H1 (cell line): ENCODE measurements around the gene CRHR1. TPM values are rescaled to one million over a fixed set of nuclear protein-coding genes. Genes with fewer than 3 reads are reported as not detected.

Experiments
- CTCF ChIA-PET: fragments of 300-600 bp; sonication (Branson Sonifier 250); formaldehyde crosslinking; loops from one replicate; lab custom pipeline; 2021; ENCODE audit not compliant: partially characterized antibody; lab: Charles Lee
- POLR2A ChIA-PET: fragments of 300-600 bp; sonication (Branson Sonifier 250); formaldehyde crosslinking; loops from one replicate; lab custom pipeline; 2021; ENCODE audit warnings: inconsistent platforms; ENCODE audit not compliant: partially characterized antibody; lab: Charles Lee
- DNase-seq, 2 experiments: peaks; one replicate each; pipeline versions ENCODE4 v3.0.0 to v3.0.0-alpha.2; 2010 to 2022; ENCODE audit warnings: low spot score in 2 of 2, low read depth in 1 of 2, mixed read lengths in 1 of 2
- FAIRE-seq: peaks from 2 replicates; lab custom pipeline; 2011; peaks lifted over from hg19 to GRCh38; lab: Jason Lieb, UNC
- H2AFZ ChIP-seq: 2 replicates; pipeline ENCODE4 v1.8.1; 2012; ENCODE audit warnings: low read length, inconsistent platforms
- H2AK5ac ChIP-seq: 2 replicates; pipeline ENCODE4 v1.6.1; 2013; ENCODE audit warnings: low read depth, low read length
- H2BK120ac ChIP-seq: replicated peaks from 2 replicates; pipeline ENCODE3; 2013; ENCODE audit warnings: low read depth, low read length, inconsistent platforms
- H2BK12ac ChIP-seq: 2 replicates; pipeline ENCODE4 v1.6.1; 2013; ENCODE audit warnings: low read depth, low read length
- H2BK15ac ChIP-seq: 2 replicates; pipeline ENCODE4 v1.6.1; 2013; ENCODE audit warnings: low read length
- H2BK20ac ChIP-seq: 2 replicates; pipeline ENCODE4 v1.6.1; 2013; ENCODE audit warnings: low read length
- H2BK5ac ChIP-seq: 2 replicates; pipeline ENCODE4 v1.6.1; 2013; ENCODE audit warnings: low read depth, low read length
- H3K14ac ChIP-seq: 2 replicates; pipeline ENCODE4 v1.6.1; 2013; ENCODE audit warnings: inconsistent platforms; ENCODE audit not compliant: insufficient read length
- H3K18ac ChIP-seq: 2 replicates; pipeline ENCODE4 v1.6.1; 2013; ENCODE audit warnings: low read length; ENCODE audit errors: extremely low read depth
- H3K23ac ChIP-seq: 2 replicates; pipeline ENCODE4 v1.6.1; 2013; ENCODE audit warnings: inconsistent platforms; ENCODE audit not compliant: insufficient read length
- H3K23me2 ChIP-seq: 2 replicates; pipeline ENCODE4 v1.6.1; 2013; ENCODE audit warnings: low read depth, low read length
- H3K27ac ChIP-seq: 2 replicates; pipeline ENCODE4 v1.6.1; 2011; ENCODE audit warnings: low read depth, low read length, inconsistent platforms
- H3K27me3 ChIP-seq, 4 experiments: replicated peaks in 1 of 4; 1 replicate in 1 of 4; 2 replicates in 3 of 4; pipeline versions ENCODE4 v1.6.1 to v1.8.1; 2011 to 2013; ENCODE audit warnings: low read length in 3 of 4, mild to moderate bottlenecking in 3 of 4, inconsistent platforms in 2 of 4, mixed read lengths in 2 of 4, moderate library complexity in 1 of 4; ENCODE audit not compliant: control insufficient read depth in 3 of 4, insufficient read depth in 3 of 4; ENCODE audit errors: extremely low read depth in 1 of 4
- H3K36me3 ChIP-seq, 4 experiments: 2 replicates each; pipeline versions ENCODE4 v1.6.1 to v1.8.1; 2011 to 2013; ENCODE audit warnings: mild to moderate bottlenecking in 4 of 4, low read length in 3 of 4, moderate library complexity in 2 of 4, control low read depth in 1 of 4, inconsistent platforms in 1 of 4; ENCODE audit not compliant: insufficient read depth in 4 of 4, control insufficient read depth in 2 of 4
- H3K4ac ChIP-seq: replicated peaks from 2 replicates; pipeline ENCODE3; 2013; ENCODE audit warnings: low read length, low read depth, mixed read lengths, inconsistent platforms; ENCODE audit not compliant: insufficient read length
- H3K4me1 ChIP-seq, 4 experiments: replicated peaks in 1 of 4; 1 replicate in 1 of 4; 2 replicates in 3 of 4; pipeline versions ENCODE4 v1.6.1 to v1.8.1; 2011 to 2013; ENCODE audit warnings: low read length in 3 of 4, inconsistent platforms in 2 of 4, mixed read lengths in 1 of 4; ENCODE audit not compliant: insufficient read depth in 4 of 4, control insufficient read depth in 3 of 4
- H3K4me2 ChIP-seq, 2 experiments: 2 replicates each; pipeline versions ENCODE4 v1.6.1 to v1.8.1; 2011 to 2013; ENCODE audit warnings: low read depth in 2 of 2, low read length in 2 of 2, control low read depth in 1 of 2, inconsistent platforms in 1 of 2, mild to moderate bottlenecking in 1 of 2; ENCODE audit not compliant: insufficient read depth in 1 of 2
- H3K4me3 ChIP-seq, 4 experiments: fragments of 200-600, 300-600 bp in 1 of 4; sonication (generic), shearing (Covaris generic), sonication (Bioruptor Twin) in 1 of 4; 2 replicates each; pipeline versions ENCODE4 v1.5.1 to v1.8.1; 2011 to 2016; ENCODE audit warnings: low read length in 4 of 4, low read depth in 3 of 4, control low read depth in 2 of 4, inconsistent platforms in 2 of 4, mild to moderate bottlenecking in 2 of 4, mixed read lengths in 1 of 4, moderate library complexity in 1 of 4; ENCODE audit not compliant: insufficient read depth in 2 of 4; ENCODE audit errors: extremely low read depth in 1 of 4
- H3K56ac ChIP-seq: replicated peaks from 2 replicates; pipeline ENCODE3; 2013; ENCODE audit warnings: low read depth, mild to moderate bottlenecking, mixed read lengths, low read length, inconsistent platforms; ENCODE audit not compliant: insufficient read length
- H3K79me1 ChIP-seq: 2 replicates; pipeline ENCODE4 v1.6.1; 2013; ENCODE audit warnings: low read depth, low read length, control low read depth
- H3K79me2 ChIP-seq, 2 experiments: 2 replicates each; pipeline versions ENCODE4 v1.6.1 to v1.8.1; 2012 to 2013; ENCODE audit warnings: low read length in 2 of 2, mild to moderate bottlenecking in 2 of 2, inconsistent platforms in 1 of 2; ENCODE audit not compliant: insufficient read depth in 2 of 2, control insufficient read depth in 1 of 2
- H3K9ac ChIP-seq, 4 experiments: replicated peaks in 1 of 4; 1 replicate in 1 of 4; 2 replicates in 3 of 4; pipeline versions ENCODE4 v1.6.1 to v1.8.1; 2011 to 2013; ENCODE audit warnings: low read depth in 3 of 4, low read length in 3 of 4, control low read depth in 2 of 4, mild to moderate bottlenecking in 2 of 4, moderate library complexity in 2 of 4, inconsistent platforms in 1 of 4; ENCODE audit errors: extremely low read depth in 1 of 4
- H3K9me3 ChIP-seq, 2 experiments: 2 replicates each; pipeline versions ENCODE4 v1.6.1 to v1.8.1; 2012 to 2013; ENCODE audit warnings: mild to moderate bottlenecking in 2 of 2, moderate library complexity in 2 of 2, control low read depth in 1 of 2, inconsistent platforms in 1 of 2, low read depth in 1 of 2, low read length in 1 of 2, mixed read lengths in 1 of 2; ENCODE audit not compliant: insufficient read depth in 2 of 2
- H4K20me1 ChIP-seq, 2 experiments: replicated peaks in 1 of 2; 2 replicates each; pipeline versions ENCODE3 to v1.8.1; 2011 to 2013; ENCODE audit warnings: inconsistent platforms in 2 of 2, low read length in 2 of 2, mild to moderate bottlenecking in 1 of 2; ENCODE audit not compliant: insufficient read depth in 2 of 2, control insufficient read depth in 1 of 2
- H4K5ac ChIP-seq: 2 replicates; pipeline ENCODE4 v1.6.1; 2013; ENCODE audit warnings: low read length, low read depth, mixed read lengths, inconsistent platforms; ENCODE audit not compliant: insufficient read length
- H4K8ac ChIP-seq: 2 replicates; pipeline ENCODE4 v1.8.0; 2013; ENCODE audit warnings: mild to moderate bottlenecking, moderate library complexity, low read length, inconsistent platforms; ENCODE audit not compliant: insufficient read depth; ENCODE audit errors: extremely low read depth
- H4K91ac ChIP-seq: replicated peaks from 2 replicates; pipeline ENCODE3; 2013; ENCODE audit warnings: low read length, mixed read lengths, inconsistent platforms; ENCODE audit not compliant: insufficient read length
- BCL11A ChIP-seq, 2 experiments: IDR thresholded peaks; one replicate each; pipeline ENCODE4 v1.6.1; 2011; ENCODE audit warnings: low read depth in 2 of 2, low read length in 2 of 2, mild to moderate bottlenecking in 2 of 2
- CREB1 ChIP-seq: IDR thresholded peaks from 2 replicates; pipeline ENCODE4 v1.6.1; 2012; ENCODE audit warnings: inconsistent platforms
- FOSL1 ChIP-seq: IDR thresholded peaks from 2 replicates; pipeline ENCODE4 v1.6.1; 2011; ENCODE audit warnings: mild to moderate bottlenecking, low read depth, low read length, moderate library complexity; ENCODE audit not compliant: insufficient read depth
- GABPA ChIP-seq: IDR thresholded peaks from 2 replicates; pipeline ENCODE4 v1.6.1; 2011; ENCODE audit warnings: mild to moderate bottlenecking, low read length, moderate library complexity, borderline replicate concordance; ENCODE audit not compliant: insufficient read depth
- POLR2AphosphoS5 ChIP-seq: IDR thresholded peaks from 2 replicates; pipeline ENCODE4 v1.6.1; 2011; ENCODE audit warnings: low read depth, low read length
- RBBP5 ChIP-seq: IDR thresholded peaks from 2 replicates; pipeline ENCODE4 v1.7.1; 2012; ENCODE audit warnings: low read depth, mild to moderate bottlenecking, inconsistent platforms, low read length, moderate library complexity, borderline replicate concordance
- SIRT6 ChIP-seq: IDR thresholded peaks from one replicate; pipeline ENCODE4 v1.7.1; 2012; ENCODE audit warnings: low read length, inconsistent platforms
- TBP ChIP-seq: IDR thresholded peaks from 2 replicates; pipeline ENCODE4 v1.6.1; 2011; ENCODE audit warnings: low read depth, low read length, improper control_type of control experiment
- TCF12 ChIP-seq: IDR thresholded peaks from 2 replicates; pipeline ENCODE4 v1.6.1; 2011; ENCODE audit warnings: low read depth, mild to moderate bottlenecking, low read length
- TEAD4 ChIP-seq: IDR thresholded peaks from 2 replicates; pipeline ENCODE4 v1.6.1; 2012; ENCODE audit warnings: low read depth, low read length, inconsistent platforms, mixed read lengths
- WGBS, 2 experiments: shearing (Covaris generic) in 1 of 2; methylation state at CpG; one replicate each; pipeline versions ENCODE4 v1.1.6 to v1.1.7; 2013 to 2015; ENCODE audit warnings: low lambda C conversion rate in 2 of 2, mixed read lengths in 2 of 2, inconsistent platforms in 1 of 2, low coverage in 1 of 2, missing lambda C conversion rate in 1 of 2; ENCODE audit not compliant: insufficient replicate concordance in 2 of 2, insufficient coverage in 1 of 2, insufficient read length in 1 of 2; ENCODE audit errors: extremely low coverage in 1 of 2, missing lambda C conversion rate in 1 of 2; 5-methylcytosine and 5-hydroxymethylcytosine counted together
- polyA plus RNA-seq, 7 experiments: library from polyadenylated mRNA; depleted of rRNA in 3 of 7; stranded (reverse) in 5 of 7; unstranded in 2 of 7; fragments of >200 nt in 5 of 7; fragments of 200-250 nt in 2 of 7; gene quantifications; 1 replicate in 5 of 7; 2 replicates in 1 of 7; 4 replicates in 1 of 7; pipeline versions ENCODE4 v1.2.1 to v1.2.3, GENCODE V29; 2011 to 2013; ENCODE audit warnings: missing spikeins in 2 of 7, mixed read lengths in 2 of 7
- total RNA-seq: library from RNA; stranded (reverse); fragmentation: NEBNext Ultra II Directional; extraction: Animal tissue kit (Norgen Biotek cat#: 25700); gene quantifications from 2 replicates; pipeline ENCODE4 v1.2.1, GENCODE V29; 2021
- TF ChIP-seq, protein P1 (sequence below): IDR thresholded peaks from 2 replicates; pipeline ENCODE4 v1.6.1; 2012; ENCODE audit warnings: inconsistent platforms
- TF ChIP-seq, protein P2 (sequence below), 3 experiments: IDR thresholded peaks; 1 replicate in 2 of 3; 2 replicates in 1 of 3; pipeline versions ENCODE4 v1.5.1 to v1.6.1; 2011; ENCODE audit warnings: low read length in 3 of 3, mild to moderate bottlenecking in 3 of 3, inconsistent platforms in 2 of 3, low read depth in 1 of 3, moderate library complexity in 1 of 3; ENCODE audit not compliant: insufficient read depth in 1 of 3; ENCODE audit errors: control extremely low read depth in 1 of 3

The CRHR1 gene
- total and polyA plus RNA-seq, 2 of the 8 experiments (the other 6 are each of a cell fraction or from before 2014, with no cell fraction given) = 0.56 to 1.7 TPM

DNA sequence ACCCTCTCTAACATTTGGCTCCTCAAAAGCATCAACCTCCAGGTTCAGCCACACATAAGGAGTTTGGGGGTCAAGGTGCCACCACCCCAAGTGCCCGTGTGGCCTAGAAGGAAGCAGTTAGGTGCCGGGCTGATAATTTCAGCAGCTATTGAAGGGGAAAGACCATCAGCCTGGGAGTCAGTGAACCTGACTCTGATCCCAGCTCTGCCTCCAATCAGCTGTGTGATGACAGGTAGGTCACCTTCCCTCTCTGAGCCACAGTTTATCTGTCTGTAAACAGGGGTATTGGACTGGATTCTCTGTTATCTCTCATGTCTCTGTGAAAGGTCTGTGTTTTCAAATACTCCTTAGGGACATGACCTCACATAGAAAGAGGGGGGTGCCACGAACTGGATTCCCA is 3.9 kb downstream of the CRHR1 start:
- no peak overlapping the region for H3K9ac ChIP-seq
- H2BK120ac ChIP-seq = no peak overlapping the region
- H3K27me3 ChIP-seq = peaks cover 12 to 54% (median 39%) of the 10 kb centered on the region in 4 experiments
- no peak overlapping the region for H2BK12ac ChIP-seq
- no peak overlapping the region for H3K4me2 ChIP-seq
- H3K4me3 ChIP-seq = no peak overlapping the region
- H2BK15ac ChIP-seq = no peak overlapping the region
- 77% methylated on average over 3 of the region's 3 CpGs; no CpG with 5 or more reads in 1 of the 2 experiments for WGBS, 2 experiments
- H4K5ac ChIP-seq = no peak overlapping the region
- H2BK5ac ChIP-seq = no peak overlapping the region
- H3K23ac ChIP-seq = no peak overlapping the region
- peaks cover 0 to 23% (median 10%) of the 10 kb centered on the region in 4 experiments; a peak in 6 of 7 replicates for H3K4me1 ChIP-seq
- H4K8ac ChIP-seq = no peak overlapping the region
- H3K79me2 ChIP-seq = no peaks in the 10 kb centered on the region
- H2AK5ac ChIP-seq = no peak overlapping the region
- no peaks in the 10 kb centered on the region for H3K79me1 ChIP-seq
- no peak for FAIRE-seq
- H2BK20ac ChIP-seq = no peak overlapping the region
- H3K56ac ChIP-seq = no peak overlapping the region
- H3K18ac ChIP-seq = no peak overlapping the region
- no peak overlapping the region for H3K4ac ChIP-seq
- no peak overlapping the region for H2AFZ ChIP-seq
- no peaks in the 10 kb centered on the region for H4K20me1 ChIP-seq
- POLR2A ChIA-PET = interaction anchor here (1.2 kb wide), 1 partner anchor 43 kb away, joined by 3 read pairs; no protein-coding TSS in a partner anchor
- H3K36me3 ChIP-seq = no peaks in the 10 kb centered on the region
- H3K27ac ChIP-seq = no peak overlapping the region
- H3K14ac ChIP-seq = no peak overlapping the region
- CTCF ChIA-PET = interaction anchor here (0.8 to 2.5 kb wide), 12 partner anchors 8 to 122 kb away, joined by 3 to 19 read pairs (median 5); no protein-coding TSS in a partner anchor
- no peak for DNase-seq
- peaks cover 17% of the 10 kb centered on the region; the same call in 1 of the 2 replicates for H3K23me2 ChIP-seq
- H3K9me3 ChIP-seq = no peaks in the 10 kb centered on the region
- H4K91ac ChIP-seq = no peak overlapping the region
- TF ChIP-seq FOSL1 (no peak), GABPA (no peak), CREB1 (no peak), SIRT6 (no peak), RBBP5 (no peak), TEAD4 (no peak), TCF12 (no peak), BCL11A (IDR thresholded peaks at IDR 0.05; ENCODE audit: low read depth in 2 of 2, low read length in 2 of 2) (no peak), TBP (no peak), POLR2AphosphoS5 (no peak)
- TF ChIP-seq, protein P1, sequence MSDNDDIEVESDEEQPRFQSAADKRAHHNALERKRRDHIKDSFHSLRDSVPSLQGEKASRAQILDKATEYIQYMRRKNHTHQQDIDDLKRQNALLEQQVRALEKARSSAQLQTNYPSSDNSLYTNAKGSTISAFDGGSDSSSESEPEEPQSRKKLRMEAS = no peak
- TF ChIP-seq, protein P2, sequence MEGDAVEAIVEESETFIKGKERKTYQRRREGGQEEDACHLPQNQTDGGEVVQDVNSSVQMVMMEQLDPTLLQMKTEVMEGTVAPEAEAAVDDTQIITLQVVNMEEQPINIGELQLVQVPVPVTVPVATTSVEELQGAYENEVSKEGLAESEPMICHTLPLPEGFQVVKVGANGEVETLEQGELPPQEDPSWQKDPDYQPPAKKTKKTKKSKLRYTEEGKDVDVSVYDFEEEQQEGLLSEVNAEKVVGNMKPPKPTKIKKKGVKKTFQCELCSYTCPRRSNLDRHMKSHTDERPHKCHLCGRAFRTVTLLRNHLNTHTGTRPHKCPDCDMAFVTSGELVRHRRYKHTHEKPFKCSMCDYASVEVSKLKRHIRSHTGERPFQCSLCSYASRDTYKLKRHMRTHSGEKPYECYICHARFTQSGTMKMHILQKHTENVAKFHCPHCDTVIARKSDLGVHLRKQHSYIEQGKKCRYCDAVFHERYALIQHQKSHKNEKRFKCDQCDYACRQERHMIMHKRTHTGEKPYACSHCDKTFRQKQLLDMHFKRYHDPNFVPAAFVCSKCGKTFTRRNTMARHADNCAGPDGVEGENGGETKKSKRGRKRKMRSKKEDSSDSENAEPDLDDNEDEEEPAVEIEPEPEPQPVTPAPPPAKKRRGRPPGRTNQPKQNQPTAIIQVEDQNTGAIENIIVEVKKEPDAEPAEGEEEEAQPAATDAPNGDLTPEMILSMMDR (IDR thresholded peaks at IDR 0.05; ENCODE audit: control extremely low read depth in 1 of 3, insufficient read depth in 1 of 3, low read depth in 1 of 3, low read length in 3 of 3) = no peak
